Endothelial cell of umbilical vein (primary cell): Measurements from ENCODE around the gene PLXNA3. TPM values are rescaled to one million over a fixed set of nuclear protein-coding genes. Genes with fewer than 3 reads are reported as not detected.

ENCODE experiments used
- BruUV-seq: library from RNA; stranded (reverse); fragments of 400-500 nt; replicated peaks from 2 replicates; lab custom pipeline; 2021; lab: Mats Ljungman, UMichigan
- CTCF ChIA-PET: fragments of 300-600, 350-600 bp; sonication (Branson Sonifier 250); formaldehyde crosslinking; loops from one replicate; lab custom pipeline; 2021; ENCODE audit warnings: antibody characterized with exemption, inconsistent platforms; lab: Charles Lee
- POLR2A ChIA-PET: fragments of 300-600, 350-600 bp; sonication (Branson Sonifier 250); formaldehyde crosslinking; loops from one replicate; lab custom pipeline; 2021; ENCODE audit warnings: antibody characterized with exemption, inconsistent platforms; lab: Charles Lee
- DNase-seq: peaks from one replicate; pipeline ENCODE4 v3.0.0-alpha.2; 2011; ENCODE audit warnings: low read depth, low spot score
- FAIRE-seq: peaks from 2 replicates; lab custom pipeline; 2011; peaks lifted over from hg19 to GRCh38; lab: Jason Lieb, UNC
- H2AFZ ChIP-seq: 2 replicates; pipeline ENCODE4 v1.6.0; 2012; ENCODE audit warnings: low read depth, low read length, control low read depth, inconsistent platforms
- H3K27ac ChIP-seq: 2 replicates; pipeline ENCODE4 v1.5.1; 2011; ENCODE audit warnings: low read depth, mild to moderate bottlenecking, control low read depth, low read length, moderate library complexity; ENCODE audit not compliant: insufficient read depth
- H3K27me3 ChIP-seq, 2 experiments: 2 replicates each; pipeline versions ENCODE4 v1.6.0 to v1.6.1; 2011; ENCODE audit warnings: low read length in 2 of 2, mixed read lengths in 1 of 2; ENCODE audit not compliant: control insufficient read depth in 2 of 2, insufficient read depth in 2 of 2
- H3K36me3 ChIP-seq, 2 experiments: 2 replicates in 1 of 2; 3 replicates in 1 of 2; pipeline ENCODE4 v1.5.1; 2011; ENCODE audit warnings: low read length in 2 of 2, mild to moderate bottlenecking in 1 of 2, moderate library complexity in 1 of 2; ENCODE audit not compliant: control insufficient read depth in 2 of 2, insufficient read depth in 2 of 2; ENCODE audit errors: extremely low read depth in 1 of 2
- H3K4me1 ChIP-seq: 3 replicates; pipeline ENCODE4 v1.5.1; 2011; ENCODE audit warnings: mild to moderate bottlenecking, low read length; ENCODE audit not compliant: control insufficient read depth, insufficient read depth; ENCODE audit errors: extremely low read depth
- H3K4me2 ChIP-seq: 2 replicates; pipeline ENCODE4 v1.6.1; 2011; ENCODE audit warnings: low read length, control low read depth, mixed read lengths; ENCODE audit not compliant: insufficient read depth
- H3K4me3 ChIP-seq, 3 experiments: fragments of 200-600 bp in 1 of 3; sonication (generic), shearing (Covaris generic) in 1 of 3; replicated peaks in 1 of 3; 2 replicates each; pipeline ENCODE4 v1.5.1; 2011 to 2016; ENCODE audit warnings: control low read depth in 3 of 3, low read length in 3 of 3, mild to moderate bottlenecking in 2 of 3, inconsistent platforms in 1 of 3, low read depth in 1 of 3, moderate library complexity in 1 of 3; ENCODE audit not compliant: insufficient read depth in 1 of 3
- H3K79me2 ChIP-seq: 2 replicates; pipeline ENCODE4 v1.6.0; 2012; ENCODE audit warnings: low read length, inconsistent platforms; ENCODE audit not compliant: control insufficient read depth, insufficient read depth
- H3K9ac ChIP-seq: replicated peaks from 2 replicates; pipeline ENCODE3; 2011; ENCODE audit warnings: low read length, control low read depth; ENCODE audit not compliant: insufficient read depth; ENCODE audit errors: extremely low read depth
- H3K9me1 ChIP-seq: replicated peaks from 3 replicates; pipeline ENCODE4 v1.6.0; 2011; ENCODE audit warnings: mild to moderate bottlenecking, low read length; ENCODE audit not compliant: control insufficient read depth, insufficient read depth; ENCODE audit errors: extremely low read depth
- H3K9me3 ChIP-seq: replicated peaks from 2 replicates; pipeline ENCODE4 v1.5.1; 2012; ENCODE audit warnings: low read length, inconsistent platforms; ENCODE audit not compliant: control insufficient read depth, insufficient read depth
- H4K20me1 ChIP-seq: replicated peaks from 2 replicates; pipeline ENCODE3; 2011; ENCODE audit warnings: mild to moderate bottlenecking, low read length; ENCODE audit not compliant: control insufficient read depth, insufficient read depth; ENCODE audit errors: extremely low read depth
- CTCF ChIP-seq, 2 donors: IDR thresholded peaks; 1 replicate in 1 of 2; 2 replicates in 1 of 2; pipeline ENCODE4 v1.5.1; 2011; ENCODE audit warnings: low read length in 2 of 2, mild to moderate bottlenecking in 2 of 2, moderate library complexity in 2 of 2, control low read depth in 1 of 2, inconsistent platforms in 1 of 2, low read depth in 1 of 2; ENCODE audit not compliant: insufficient read depth in 1 of 2; ENCODE audit errors: extremely low read depth in 1 of 2
- EZH2 ChIP-seq: IDR thresholded peaks from 2 replicates; pipeline ENCODE4 v1.6.1; 2012; ENCODE audit warnings: borderline replicate concordance, low read depth, mild to moderate bottlenecking, moderate library complexity, low read length, inconsistent platforms; ENCODE audit not compliant: severe bottlenecking
- FOS ChIP-seq: IDR thresholded peaks from 2 replicates; pipeline ENCODE4 v1.6.1; 2011; ENCODE audit warnings: mild to moderate bottlenecking, low read length, moderate library complexity, borderline replicate concordance; ENCODE audit not compliant: insufficient read depth
- GATA2 ChIP-seq: IDR thresholded peaks from 2 replicates; pipeline ENCODE4 v1.7.0; 2011; ENCODE audit warnings: low read depth, mild to moderate bottlenecking, moderate library complexity, mixed read lengths, low read length; ENCODE audit not compliant: insufficient read length, insufficient read depth
- JUN ChIP-seq: IDR thresholded peaks from 2 replicates; pipeline ENCODE4 v1.6.1; 2011; ENCODE audit warnings: borderline replicate concordance, low read depth; ENCODE audit not compliant: insufficient read length, insufficient read depth
- MAX ChIP-seq: IDR thresholded peaks from 2 replicates; pipeline ENCODE4 v1.6.1; 2011; ENCODE audit not compliant: insufficient read depth, insufficient read length
- MYC ChIP-seq: IDR thresholded peaks from one replicate; pipeline ENCODE4 v1.6.1; 2011; ENCODE audit warnings: mild to moderate bottlenecking, low read depth, low read length
- POLR2A ChIP-seq: IDR thresholded peaks from 2 replicates; pipeline ENCODE4 v1.6.1; 2012; ENCODE audit warnings: low read depth, mild to moderate bottlenecking, control low read depth, low read length
- POLR2AphosphoS5 ChIP-seq: IDR thresholded peaks from 2 replicates; pipeline ENCODE4 v1.6.1; 2012; ENCODE audit warnings: low read depth, mild to moderate bottlenecking, control low read depth, low read length, moderate library complexity; ENCODE audit not compliant: insufficient read depth
- dilution Hi-C: fragments of 300-500 bp; cut with MboI; formaldehyde crosslinking; loops from one replicate; pipeline ENCODE4 v1.15.0; 2019; ENCODE audit warnings: low sequenced_read_pairs; ENCODE audit not compliant: extremely low pct_ligation_motif_present
- intact Hi-C: fragments of 100-400 bp; cut with micrococcal nuclease; formaldehyde crosslinking; loops from one replicate; pipeline ENCODE4 v1.10.0; 2022
- polyA plus RNA-seq, 4 experiments: library from polyadenylated mRNA; depleted of rRNA in 3 of 4; stranded (reverse) in 3 of 4; unstranded in 1 of 4; fragments of >200 nt; gene quantifications; 2 replicates each; pipeline versions ENCODE4 v1.2.1 to v1.2.3, GENCODE V29; 2011 to 2012; ENCODE audit warnings: missing spikeins in 1 of 4
- total RNA-seq: library from RNA; stranded (reverse); gene quantifications from 2 replicates; pipeline ENCODE4 v1.2.3, GENCODE V29; 2021

PLXNA3 gene
- total and polyA plus RNA-seq, 2 donors (not counting 3 experiments of a cell fraction or from before 2014, with no cell fraction given): 56.8 to 58.6 TPM

- Histone ChIP-seq H3K4me1 (peaks cover under 1% of the 10 kb centered on the region), H3K36me3 (peaks cover 0 to 22% of the 10 kb centered on the region in 2 experiments), H3K9me3 (no peaks in the 10 kb centered on the region), H3K4me2 (no peak overlapping the region), H2AFZ (no peak overlapping the region), H3K9me1 (no peaks in the 10 kb centered on the region), H3K27me3 (no peaks in the 10 kb centered on the region), H3K27ac (no peak overlapping the region), H4K20me1 (no peaks in the 10 kb centered on the region), H3K9ac (no peak overlapping the region), H3K79me2 (no peaks in the 10 kb centered on the region), H3K4me3 (no peak overlapping the region)
- FAIRE-seq (no peak), DNase-seq (no peak)
- dilution Hi-C loops (no loop called here), intact Hi-C loops (no loop called here)
- TF ChIP-seq POLR2AphosphoS5: no peak
- TF ChIP-seq MYC: no peak
- TF ChIP-seq JUN: no peak
- no peak for TF ChIP-seq FOS
- TF ChIP-seq GATA2: no peak
- TF ChIP-seq EZH2: no peak
- TF ChIP-seq POLR2A: no peak
- TF ChIP-seq CTCF (IDR thresholded peaks at IDR 0.05; ENCODE audit: extremely low read depth in 1 of 2, insufficient read depth in 1 of 2, low read depth in 1 of 2, low read length in 2 of 2): no peak
- no peak for TF ChIP-seq MAX
- BruUV-seq: TSS peak; percentile 38
- CTCF ChIA-PET: interaction anchor here (0.9 to 1.6 kb wide), 2 partner anchors 9 to 14 kb away, joined by 3 read pairs; no protein-coding TSS in a partner anchor
- POLR2A ChIA-PET: no interaction called here
Observed at GRCh38 chrX:154472685-154473632, 14.9 kb downstream of the PLXNA3 start.
